ENCODE data around the gene CTNNA3.

DNA sequence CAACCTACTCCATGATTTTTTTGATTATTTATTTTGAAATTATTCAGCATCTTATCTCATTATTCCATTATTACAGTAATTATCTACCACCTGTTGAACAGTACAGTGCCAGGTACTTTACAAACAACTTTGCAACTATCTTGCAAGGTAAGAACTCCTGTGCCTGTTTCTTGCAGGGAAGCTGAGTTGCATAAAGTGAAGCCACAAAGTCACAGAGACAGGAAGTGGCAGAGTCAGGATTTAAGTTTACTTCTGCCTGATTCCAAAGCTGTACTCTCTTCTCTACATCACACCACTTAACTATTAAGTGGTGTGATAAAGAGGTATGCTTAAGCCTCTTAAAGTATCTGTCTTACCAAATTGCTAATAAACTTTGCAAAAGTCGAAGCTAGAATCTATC, 690.0 kb downstream of the CTNNA3 start:
- TF ChIP-seq CTCF (IDR thresholded peaks at IDR 0.05 in 4 of 5, conservative IDR thresholded peaks at IDR 0.05 in 1 of 5): no peak
- TF ChIP-seq POLR2A (IDR thresholded peaks at IDR 0.05): no peak
